Skeletal muscle satellite cell (primary cell): Measurements from ENCODE around the gene IFNA1. TPM values are rescaled to one million over a fixed set of nuclear protein-coding genes. Genes with fewer than 3 reads are reported as not detected.
A peak's percentile ranks its signal among the peaks of the same experiment; 100 is the strongest.

Source experiments
- H3K27me3 ChIP-seq: 2 replicates; pipeline ENCODE4 v1.7.0; 2013; ENCODE audit warnings: low read length; ENCODE audit not compliant: control insufficient read depth, insufficient read depth
- H3K36me3 ChIP-seq: 2 replicates; pipeline ENCODE4 v1.7.0; 2013; ENCODE audit warnings: mild to moderate bottlenecking, control low read depth, low read length; ENCODE audit not compliant: insufficient read depth
- H3K4me1 ChIP-seq: 2 replicates; pipeline ENCODE4 v1.7.0; 2013; ENCODE audit warnings: low read length; ENCODE audit not compliant: control insufficient read depth, insufficient read depth
- H3K4me2 ChIP-seq: 2 replicates; pipeline ENCODE4 v1.7.0; 2013; ENCODE audit warnings: mild to moderate bottlenecking, low read length
- H3K4me3 ChIP-seq: 2 replicates; pipeline ENCODE4 v1.7.0; 2013; ENCODE audit warnings: low read length
- H3K9ac ChIP-seq: 2 replicates; pipeline ENCODE4 v1.7.0; 2013; ENCODE audit warnings: mild to moderate bottlenecking, low read depth, low read length, moderate library complexity
- H3K9me3 ChIP-seq: replicated peaks from 2 replicates; pipeline ENCODE4 v1.7.0; 2013; ENCODE audit warnings: mild to moderate bottlenecking, control low read depth, low read length
- total RNA-seq: library from RNA; depleted of rRNA; stranded (reverse); fragments of >200 nt; gene quantifications from 2 replicates; pipeline ENCODE4 v1.2.3, GENCODE V29; 2012; rRNA removed

The IFNA1 gene
- total RNA-seq: not detected in 2 replicates

GRCh38 chr9:21440139-21440538, at the start of gene IFNA1:
Gene IFNA1 (plus strand): TSS chr9:21440439. CDS start chr9:21440508, 69 bp downstream.
- Histone ChIP-seq H3K36me3 (no peaks in the 10 kb centered on the region), H3K4me1 (no peaks in the 10 kb centered on the region), H3K27me3 (no peaks in the 10 kb centered on the region), H3K9me3 (no peaks in the 10 kb centered on the region), H3K4me2 (no peak within 1 kb of the TSS), H3K4me3 (no peak within 1 kb of the TSS), H3K9ac (no peak within 1 kb of the TSS)

DNA sequence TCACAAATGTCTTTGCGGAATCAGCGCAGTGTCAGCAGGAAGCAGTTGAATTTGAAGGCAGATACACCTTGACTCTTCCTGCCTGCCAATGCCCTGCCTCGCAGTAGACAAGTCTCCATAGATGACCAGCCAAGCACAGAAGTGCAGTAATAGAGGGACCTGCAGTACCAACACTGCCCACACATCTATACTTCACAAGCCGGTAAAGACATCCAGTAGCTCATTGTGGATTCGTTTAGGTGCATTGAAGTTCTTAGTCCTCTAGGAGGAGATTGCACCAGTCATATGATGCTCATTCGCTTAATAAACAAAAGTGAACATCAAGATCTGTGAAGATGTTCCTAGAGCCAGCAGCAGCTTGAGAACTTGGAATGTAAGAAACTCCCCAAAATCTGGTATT, 48.0 kb upstream of the IFNA1 start:
- Histone ChIP-seq H3K4me1 (peaks cover 3% of the 10 kb centered on the region), H3K4me3 (no peak overlapping the region), H3K27me3 (peaks cover 96% of the 10 kb centered on the region), H3K4me2 (no peak overlapping the region), H3K9ac (no peak overlapping the region), H3K36me3 (no peaks in the 10 kb centered on the region), H3K9me3 (no peaks in the 10 kb centered on the region)

DNA sequence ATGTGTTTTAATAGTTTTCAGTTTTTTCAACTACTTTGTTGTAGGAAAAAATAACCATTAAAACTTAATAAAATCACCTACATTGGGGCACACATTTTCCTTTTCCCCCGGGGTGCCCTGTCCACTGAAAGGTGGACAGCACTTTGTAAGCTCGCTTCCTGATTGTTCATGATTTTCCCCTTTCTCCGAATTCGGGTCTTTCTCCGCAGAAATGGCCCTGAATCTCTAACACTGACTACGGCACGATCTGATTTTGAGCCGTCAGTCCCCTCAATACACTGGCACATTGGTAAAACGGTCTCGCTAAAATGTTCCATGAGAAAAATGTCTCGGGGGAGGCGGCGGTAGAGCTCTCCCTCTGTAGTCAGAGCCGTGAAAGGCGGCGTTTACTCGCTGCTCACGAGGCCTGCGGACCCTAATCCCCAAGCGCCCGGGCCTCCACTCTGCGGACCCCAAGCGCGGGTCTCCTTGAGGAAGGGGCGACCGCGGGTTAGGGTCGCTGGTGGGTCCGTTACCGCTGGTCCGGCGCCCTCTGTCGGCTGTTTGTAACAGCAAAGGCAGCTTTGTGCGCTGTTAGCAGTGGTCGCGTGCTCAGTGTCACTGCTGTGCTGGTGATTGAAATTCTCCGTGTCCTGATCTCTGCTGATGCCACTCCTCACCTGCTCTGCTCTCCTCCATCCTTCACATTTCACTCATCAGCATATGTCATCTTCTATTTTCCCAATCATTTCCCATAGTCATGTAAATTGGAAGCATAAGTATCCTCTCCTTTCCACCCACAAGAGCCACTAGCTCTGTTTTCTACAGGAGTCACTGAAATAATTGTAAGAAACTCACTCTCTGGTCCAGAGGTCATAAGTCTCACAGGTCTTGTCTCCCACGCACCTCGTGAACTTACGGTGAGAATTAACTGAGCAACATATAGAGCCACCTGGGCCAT, 44.2 kb upstream of the IFNA1 start:
- H3K4me2 ChIP-seq: peak overlapping the region; percentile 84
- peaks cover 78% of the 10 kb centered on the region for H3K27me3 ChIP-seq

GRCh38 chr9:21398955-21399489, 41.2 kb upstream of the IFNA1 start:
- H3K9ac ChIP-seq: no peak overlapping the region
- no peak overlapping the region for H3K4me2 ChIP-seq
- no peak overlapping the region for H3K4me3 ChIP-seq
- no peaks in the 10 kb centered on the region for H3K9me3 ChIP-seq
- peaks cover 70% of the 10 kb centered on the region for H3K27me3 ChIP-seq
- H3K36me3 ChIP-seq: no peaks in the 10 kb centered on the region
- peaks cover 3% of the 10 kb centered on the region for H3K4me1 ChIP-seq

More for the DNA sequence above, 44.2 kb upstream of the IFNA1 start:
- H3K4me3 ChIP-seq: peak overlapping the region; percentile 65
- H3K36me3 ChIP-seq: no peaks in the 10 kb centered on the region
- H3K9ac ChIP-seq: no peak overlapping the region
- H3K4me1 ChIP-seq: peaks cover 3% of the 10 kb centered on the region
- H3K9me3 ChIP-seq: no peaks in the 10 kb centered on the region

DNA sequence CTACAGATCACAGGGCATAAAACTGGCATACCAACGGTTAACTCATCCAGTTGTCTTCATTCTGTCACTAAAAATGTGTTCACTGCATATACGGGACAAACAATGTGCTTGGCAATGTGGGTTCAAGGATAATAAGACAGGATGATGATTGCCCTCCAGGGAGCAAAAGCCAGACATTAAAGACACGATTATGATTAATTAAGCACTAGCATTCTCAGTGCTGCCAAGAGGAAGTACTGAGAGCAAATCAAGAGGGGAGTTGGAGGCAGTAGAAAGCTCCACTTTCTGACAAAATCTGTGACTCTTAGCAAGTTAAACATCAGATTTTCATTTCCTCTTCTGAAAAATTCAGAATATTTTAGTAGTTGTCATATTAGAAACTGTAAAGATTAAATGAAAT, 40.3 kb upstream of the IFNA1 start:
- peaks cover 65% of the 10 kb centered on the region for H3K27me3 ChIP-seq

GRCh38 chr9:21402386-21403251, 37.6 kb upstream of the IFNA1 start:
- Histone ChIP-seq H3K4me2 (peak overlapping the region; percentile 76), H3K9ac (no peak overlapping the region), H3K27me3 (peaks cover 39% of the 10 kb centered on the region), H3K9me3 (no peaks in the 10 kb centered on the region), H3K36me3 (no peaks in the 10 kb centered on the region), H3K4me1 (no peaks in the 10 kb centered on the region), H3K4me3 (peak overlapping the region; percentile 57)

More for the DNA sequence above, 40.3 kb upstream of the IFNA1 start:
- Histone ChIP-seq H3K36me3 (no peaks in the 10 kb centered on the region), H3K4me3 (no peak overlapping the region), H3K4me1 (peaks cover 3% of the 10 kb centered on the region), H3K4me2 (no peak overlapping the region), H3K9ac (no peak overlapping the region), H3K9me3 (no peaks in the 10 kb centered on the region)

DNA sequence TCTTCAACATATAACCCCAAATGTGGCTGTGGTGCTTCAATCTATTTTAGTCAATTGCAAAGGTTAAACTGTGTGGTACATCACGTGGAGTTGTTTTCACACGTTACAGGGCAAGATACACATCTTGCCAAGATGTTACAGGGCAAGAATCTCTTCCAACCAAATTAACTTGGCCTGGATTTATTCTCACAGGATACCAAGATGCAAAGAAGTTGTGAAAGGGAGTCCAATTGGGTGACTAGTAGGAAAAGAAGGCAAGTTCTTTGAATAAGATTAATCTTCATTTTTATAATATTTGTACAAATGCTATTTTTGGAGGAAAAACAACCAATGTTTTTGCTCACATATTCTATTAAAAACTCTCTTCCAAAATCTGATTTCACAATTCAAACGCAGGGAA, 36.1 kb upstream of the IFNA1 start:
- H3K9ac ChIP-seq: no peak overlapping the region
- H3K4me2 ChIP-seq: no peak overlapping the region
- no peaks in the 10 kb centered on the region for H3K36me3 ChIP-seq
- no peak overlapping the region for H3K4me3 ChIP-seq
- peaks cover 33% of the 10 kb centered on the region for H3K27me3 ChIP-seq
- no peaks in the 10 kb centered on the region for H3K4me1 ChIP-seq
- H3K9me3 ChIP-seq: no peaks in the 10 kb centered on the region

GRCh38 chr9:21408817-21409216, 31.4 kb upstream of the IFNA1 start, which contains the start of gene IFNA8:
Gene IFNA8 (plus strand): TSS chr9:21409117. CDS start chr9:21409177, 60 bp downstream.
- Histone ChIP-seq H3K9ac (no peak within 1 kb of the TSS), H3K27me3 (peaks cover 17% of the 10 kb centered on the region), H3K36me3 (no peaks in the 10 kb centered on the region), H3K9me3 (no peaks in the 10 kb centered on the region), H3K4me1 (no peaks in the 10 kb centered on the region), H3K4me2 (no peak within 1 kb of the TSS), H3K4me3 (no peak within 1 kb of the TSS)

DNA sequence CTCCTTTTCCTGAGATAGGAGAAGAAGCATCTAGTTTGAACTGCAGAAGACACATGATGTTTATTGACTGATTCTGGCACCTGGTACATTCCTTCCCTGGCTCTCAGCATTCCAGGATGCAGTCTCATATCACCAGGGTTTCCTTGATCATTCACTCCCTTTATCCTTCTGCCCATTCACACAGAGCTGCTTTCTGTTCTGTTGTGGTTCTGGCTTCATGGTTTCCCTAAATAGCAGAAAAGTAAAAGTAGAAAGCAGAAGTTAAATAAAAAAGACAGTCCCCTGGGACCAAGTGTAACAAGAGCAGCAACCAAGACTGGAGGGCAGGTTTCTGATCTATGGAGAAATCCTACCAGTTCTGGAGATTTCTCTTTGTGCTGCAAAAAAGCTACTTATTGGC, 28.1 kb upstream of the IFNA1 start:
- no peak overlapping the region for H3K4me2 ChIP-seq
- H3K36me3 ChIP-seq: no peaks in the 10 kb centered on the region
- H3K4me1 ChIP-seq: peaks cover 10% of the 10 kb centered on the region
- no peak overlapping the region for H3K9ac ChIP-seq
- H3K27me3 ChIP-seq: peaks cover 11% of the 10 kb centered on the region
- no peaks in the 10 kb centered on the region for H3K9me3 ChIP-seq
- no peak overlapping the region for H3K4me3 ChIP-seq

- Histone ChIP-seq H3K4me2 (no peak overlapping the region), H3K9me3 (no peaks in the 10 kb centered on the region), H3K36me3 (no peaks in the 10 kb centered on the region), H3K4me3 (no peak overlapping the region), H3K4me1 (peaks cover 10% of the 10 kb centered on the region), H3K9ac (no peak overlapping the region), H3K27me3 (peaks cover 6% of the 10 kb centered on the region)
Observed at GRCh38 chr9:21413151-21413550, 27.1 kb upstream of the IFNA1 start.

- Histone ChIP-seq H3K4me1 (peaks cover 10% of the 10 kb centered on the region), H3K4me3 (no peak overlapping the region), H3K9ac (no peak overlapping the region), H3K27me3 (peaks cover 6% of the 10 kb centered on the region), H3K36me3 (no peaks in the 10 kb centered on the region), H3K4me2 (no peak overlapping the region), H3K9me3 (no peaks in the 10 kb centered on the region)
Observed at GRCh38 chr9:21413624-21414023, 26.6 kb upstream of the IFNA1 start.
